Measurements from ENCODE around the gene PDE1C. TPM values are rescaled to one million over a fixed set of nuclear protein-coding genes. Genes with fewer than 3 reads are reported as not detected.

Gene PDE1C
- total RNA-seq, 1 experiment from 2014 or later = not detected

- H3K36me3 ChIP-seq (ENCODE audit: insufficient read depth, low read length, poor library complexity, severe bottlenecking) = no peaks in the 10 kb centered on the region
- H3K9me3 ChIP-seq (ENCODE audit: low read depth, low read length, poor library complexity, severe bottlenecking) = no peaks in the 10 kb centered on the region
- intact Hi-C loops (cut with micrococcal nuclease; ENCODE audit: unreplicated experiment) = no loop called here
- TF ChIP-seq EZH2 (IDR thresholded peaks at IDR 0.05; ENCODE audit: borderline replicate concordance, low read depth, low read length, poor library complexity, severe bottlenecking) (no peak), CTCF (conservative IDR thresholded peaks at IDR 0.05; ENCODE audit: low read depth, low read length) (no peak)
- no peak overlapping the region for H3K4me3 ChIP-seq (ENCODE audit: low read depth, low read length, poor library complexity, severe bottlenecking)
- POLR2A ChIA-PET (ENCODE audit: low non-redundant PET) = no interaction called here
- H3K27me3 ChIP-seq (replicated peaks; ENCODE audit: insufficient read depth, low read depth, low read length, poor library complexity) = peaks cover 55% of the 10 kb centered on the region
- no TSS peak for BruUV-seq (replicated peaks)
- H3K4me1 ChIP-seq (ENCODE audit: insufficient read depth, low read length, poor library complexity, severe bottlenecking) = no peaks in the 10 kb centered on the region
- H3K27ac ChIP-seq (ENCODE audit: low read depth, low read length, poor library complexity, severe bottlenecking) = no peak overlapping the region
- no peak for DNase-seq (ENCODE audit: low spot score)
- CTCF ChIA-PET = no interaction called here
These were observed 163.6 kb downstream of the PDE1C start for GRCh38 chr7:31906479-31907171.

GRCh38 chr7:31903962-31904361, 166.2 kb downstream of the PDE1C start:
- Histone ChIP-seq H3K27ac (ENCODE audit: low read depth, low read length, poor library complexity, severe bottlenecking) (no peak overlapping the region), H3K9me3 (ENCODE audit: low read depth, low read length, poor library complexity, severe bottlenecking) (no peaks in the 10 kb centered on the region), H3K27me3 (replicated peaks; ENCODE audit: insufficient read depth, low read depth, low read length, poor library complexity) (peaks cover 64% of the 10 kb centered on the region), H3K36me3 (ENCODE audit: insufficient read depth, low read length, poor library complexity, severe bottlenecking) (no peaks in the 10 kb centered on the region), H3K4me3 (ENCODE audit: low read depth, low read length, poor library complexity, severe bottlenecking) (no peak overlapping the region), H3K4me1 (ENCODE audit: insufficient read depth, low read length, poor library complexity, severe bottlenecking) (no peaks in the 10 kb centered on the region)
- POLR2A ChIA-PET (ENCODE audit: low non-redundant PET) = no interaction called here
- CTCF ChIA-PET = no interaction called here
- TF ChIP-seq CTCF (conservative IDR thresholded peaks at IDR 0.05; ENCODE audit: low read depth, low read length) (no peak), EZH2 (IDR thresholded peaks at IDR 0.05; ENCODE audit: borderline replicate concordance, low read depth, low read length, poor library complexity, severe bottlenecking) (no peak)
- DNase-seq (ENCODE audit: low spot score) = no peak
- intact Hi-C loops (cut with micrococcal nuclease; ENCODE audit: unreplicated experiment) = no loop called here
- BruUV-seq (replicated peaks) = no TSS peak

- Histone ChIP-seq H3K27ac (ENCODE audit: low read depth, low read length, poor library complexity, severe bottlenecking) (no peak overlapping the region), H3K4me1 (ENCODE audit: insufficient read depth, low read length, poor library complexity, severe bottlenecking) (peaks cover 11% of the 10 kb centered on the region), H3K9me3 (ENCODE audit: low read depth, low read length, poor library complexity, severe bottlenecking) (no peaks in the 10 kb centered on the region), H3K36me3 (ENCODE audit: insufficient read depth, low read length, poor library complexity, severe bottlenecking) (no peaks in the 10 kb centered on the region), H3K27me3 (replicated peaks; ENCODE audit: insufficient read depth, low read depth, low read length, poor library complexity) (peaks cover 38% of the 10 kb centered on the region), H3K4me3 (ENCODE audit: low read depth, low read length, poor library complexity, severe bottlenecking) (no peak overlapping the region)
- BruUV-seq (replicated peaks) = no TSS peak
- no peak for DNase-seq (ENCODE audit: low spot score)
- ChIA-PET CTCF (no interaction called here), POLR2A (ENCODE audit: low non-redundant PET) (no interaction called here)
- intact Hi-C loops (cut with micrococcal nuclease; ENCODE audit: unreplicated experiment) = no loop called here
- TF ChIP-seq CTCF (conservative IDR thresholded peaks at IDR 0.05; ENCODE audit: low read depth, low read length) = no peak
- TF ChIP-seq EZH2 (IDR thresholded peaks at IDR 0.05; ENCODE audit: borderline replicate concordance, low read depth, low read length, poor library complexity, severe bottlenecking) = no peak
These were observed 170.8 kb downstream of the PDE1C start for GRCh38 chr7:31899356-31899927.

Measured in A673 (cell line).